ENCODE data around the gene ZFP36L2.
A peak's percentile ranks its signal among the peaks of the same experiment; 100 is the strongest.

Gene ZFP36L2

GRCh38 chr2:43241558-43241957, 15.2 kb upstream of the ZFP36L2 start:
- DNase-seq: no peak

- DNase-seq: no peak
Observed at GRCh38 chr2:43240766-43241150, 14.4 kb upstream of the ZFP36L2 start.

DNA sequence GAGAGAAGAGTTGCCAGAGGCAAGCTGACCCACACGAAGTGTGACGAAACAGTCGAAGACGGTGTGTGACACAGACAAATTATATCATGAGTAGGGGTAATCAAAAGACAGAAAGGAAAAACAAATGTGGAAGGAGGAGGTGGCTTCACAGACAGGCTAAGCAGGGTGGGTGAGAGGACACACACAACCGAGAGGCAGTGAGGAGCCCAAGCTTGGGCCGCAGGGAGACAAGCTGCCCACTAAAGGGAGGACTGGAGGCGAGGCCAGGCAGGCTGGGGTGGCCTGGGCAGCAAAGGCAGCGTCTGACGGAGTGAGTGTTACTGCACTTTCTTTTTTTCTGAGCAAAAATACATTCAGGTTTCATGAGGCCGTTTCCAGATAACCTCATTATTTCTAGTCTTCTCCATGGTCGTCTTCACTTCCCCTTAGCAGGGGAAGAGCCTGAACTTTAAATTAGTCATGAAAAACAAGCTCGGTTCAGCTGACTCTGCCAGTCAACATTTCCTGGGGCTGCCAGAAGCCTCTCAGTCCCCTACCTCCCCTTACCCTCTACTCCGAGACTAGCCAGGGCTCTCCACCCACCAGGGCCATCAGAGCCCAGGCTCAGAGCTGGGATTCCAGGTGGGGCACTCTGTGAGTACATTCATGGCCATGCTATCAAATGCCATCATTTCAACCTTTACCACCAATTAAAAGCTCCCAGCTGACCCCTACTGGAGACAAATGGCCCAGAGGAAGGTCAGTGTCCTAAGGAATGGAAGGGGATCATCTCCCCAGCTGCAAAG, 13.8 kb upstream of the ZFP36L2 start:
- peak; percentile 10 for DNase-seq

GRCh38 chr2:43238813-43239212, 12.4 kb upstream of the ZFP36L2 start:
- no peak for DNase-seq

GRCh38 chr2:43238176-43238575, 11.8 kb upstream of the ZFP36L2 start:
- DNase-seq: no peak

- DNase-seq: no peak
Observed at GRCh38 chr2:43233218-43234212, 7.1 kb upstream of the ZFP36L2 start.

- no peak for DNase-seq
Observed at GRCh38 chr2:43230951-43231827, 4.8 kb upstream of the ZFP36L2 start.

- peak; percentile 19 for DNase-seq
Observed at GRCh38 chr2:43230351-43230885, 4.0 kb upstream of the ZFP36L2 start.

GRCh38 chr2:43228756-43229659, 2.6 kb upstream of the ZFP36L2 start:
- DNase-seq: no peak

DNA sequence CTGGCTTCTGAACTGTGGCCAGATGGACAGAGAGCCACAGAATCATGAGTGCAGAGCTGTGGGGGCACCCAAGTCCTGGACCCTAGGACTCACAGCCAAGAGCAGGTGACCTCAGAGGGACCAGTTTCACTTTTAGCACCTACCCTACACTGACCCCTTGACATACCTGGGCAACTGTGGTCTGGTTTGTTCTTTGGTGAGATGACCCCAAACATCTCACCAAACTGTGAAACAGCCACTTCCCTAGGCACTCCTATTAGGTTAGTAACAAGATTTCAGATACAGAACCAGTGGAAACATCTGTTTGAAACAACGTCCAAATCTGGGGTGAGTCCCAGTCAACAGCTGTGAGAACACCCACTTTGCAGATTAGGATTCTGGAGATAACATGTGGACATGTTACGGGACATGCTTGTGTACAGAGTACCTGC, 1.9 kb upstream of the ZFP36L2 start:
- DNase-seq: no peak

- DNase-seq: no peak
Observed at GRCh38 chr2:43227830-43228281, 1.4 kb upstream of the ZFP36L2 start.

DNA sequence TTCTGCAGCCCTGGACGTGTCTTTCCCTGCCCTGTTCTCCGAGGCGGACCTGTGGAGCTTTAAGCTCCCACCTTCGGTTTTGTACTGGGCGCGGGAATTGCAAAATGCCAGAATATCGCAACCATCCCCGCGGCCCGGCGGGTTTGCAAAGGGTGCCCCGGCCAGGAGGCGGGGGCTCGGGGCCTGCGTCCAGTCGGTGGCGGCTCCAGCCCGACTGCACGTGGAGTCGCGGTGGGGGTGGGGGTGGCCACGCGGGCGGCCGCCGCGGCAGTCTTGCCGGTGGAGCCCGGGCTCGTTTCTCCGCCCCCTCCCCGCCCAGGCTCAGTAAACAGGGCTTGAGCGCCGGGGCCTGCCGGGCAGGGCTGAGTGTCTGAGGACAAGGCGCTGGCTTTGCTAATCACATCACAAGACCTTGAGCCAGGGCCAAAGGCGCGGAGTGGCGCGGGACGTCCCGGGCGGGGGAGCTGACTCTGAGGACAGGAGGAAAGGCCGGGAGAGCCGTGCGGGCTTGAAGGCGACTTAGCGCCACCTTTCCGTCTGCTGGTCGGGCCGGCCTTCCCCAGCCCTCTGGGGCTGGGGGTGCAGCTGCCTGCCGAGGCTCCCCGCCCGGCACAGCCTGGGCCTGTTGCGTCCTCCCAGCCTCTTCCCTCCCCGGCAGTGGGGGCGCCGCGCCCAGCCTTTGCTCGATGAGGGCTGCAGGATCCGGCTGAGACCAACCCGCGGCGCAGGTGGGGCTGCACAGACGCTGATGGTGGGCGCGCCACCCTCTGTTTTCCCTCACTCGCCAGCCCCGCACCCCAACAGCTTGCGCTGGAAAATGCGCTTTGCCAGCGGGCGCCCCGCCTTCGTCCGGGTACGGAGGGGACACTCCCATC, 786 bp upstream of the ZFP36L2 start:
- peak; percentile 87 for DNase-seq

DNA sequence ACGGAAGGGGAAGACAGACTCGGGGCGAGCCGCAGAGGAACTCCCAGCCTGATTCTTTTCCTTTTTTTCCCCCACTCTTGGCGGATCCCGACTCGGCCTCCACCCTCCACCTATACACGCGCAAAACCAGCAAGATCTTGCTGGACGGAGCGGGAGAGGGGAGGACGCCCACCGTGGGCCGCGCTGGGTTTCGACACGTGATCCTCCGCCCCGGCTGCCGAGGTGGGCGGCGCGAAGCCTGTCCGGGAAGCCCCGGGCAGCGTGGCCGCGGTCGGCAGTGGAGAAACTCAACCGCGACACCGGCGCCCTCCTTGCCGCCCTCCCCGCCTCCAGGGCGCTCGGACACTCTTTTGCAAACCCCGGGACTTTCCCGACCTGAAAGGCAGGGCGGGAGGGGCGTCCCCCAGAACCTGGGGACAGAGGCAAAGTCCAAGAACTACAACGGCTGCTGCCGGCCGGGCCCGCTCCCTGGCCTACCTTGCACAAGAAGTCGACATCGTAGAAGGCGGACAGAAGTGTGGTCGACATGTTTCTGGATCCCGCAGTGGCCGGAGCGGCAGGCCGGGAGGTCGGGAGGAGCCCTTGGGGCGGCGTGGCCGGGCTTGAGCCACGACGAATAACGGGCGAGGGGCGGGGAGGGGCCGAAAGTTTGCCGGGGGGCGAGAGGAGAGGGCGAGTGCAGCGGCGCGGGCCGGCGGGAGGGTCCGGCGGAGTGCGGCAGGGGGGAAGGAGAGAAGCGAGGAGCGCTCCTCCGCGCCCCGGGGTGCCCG, 433 bp downstream of the ZFP36L2 start:
- DNase-seq: peak; percentile 75

- DNase-seq: peak; percentile 75
Observed at GRCh38 chr2:43225093-43225787, 1.2 kb downstream of the ZFP36L2 start.

- no peak for DNase-seq
Observed at GRCh38 chr2:43224571-43225092, 1.8 kb downstream of the ZFP36L2 start.

DNA sequence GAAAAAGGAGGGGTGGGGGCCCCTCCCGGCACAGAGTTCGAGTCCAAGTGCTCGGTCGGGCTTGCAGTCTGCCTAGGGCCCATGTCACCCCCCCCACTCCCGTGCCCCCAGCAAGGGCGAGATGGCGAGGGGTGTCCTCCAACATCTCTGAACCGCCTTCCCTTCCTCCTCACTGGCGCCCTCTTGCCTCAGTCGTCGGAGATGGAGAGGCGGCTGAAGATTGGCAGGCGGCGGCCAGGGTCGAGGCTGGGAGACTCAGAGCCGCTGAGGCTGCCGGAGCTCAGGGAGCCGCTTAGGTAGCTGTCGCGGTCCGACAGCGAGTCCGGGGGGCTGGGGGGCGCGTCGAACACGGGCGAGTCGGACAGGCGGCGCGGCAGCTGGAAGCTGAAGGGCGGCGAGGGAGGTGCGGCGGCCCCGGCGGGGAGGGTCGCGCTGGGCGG, 2.3 kb downstream of the ZFP36L2 start:
- DNase-seq: peak; percentile 17

DNA sequence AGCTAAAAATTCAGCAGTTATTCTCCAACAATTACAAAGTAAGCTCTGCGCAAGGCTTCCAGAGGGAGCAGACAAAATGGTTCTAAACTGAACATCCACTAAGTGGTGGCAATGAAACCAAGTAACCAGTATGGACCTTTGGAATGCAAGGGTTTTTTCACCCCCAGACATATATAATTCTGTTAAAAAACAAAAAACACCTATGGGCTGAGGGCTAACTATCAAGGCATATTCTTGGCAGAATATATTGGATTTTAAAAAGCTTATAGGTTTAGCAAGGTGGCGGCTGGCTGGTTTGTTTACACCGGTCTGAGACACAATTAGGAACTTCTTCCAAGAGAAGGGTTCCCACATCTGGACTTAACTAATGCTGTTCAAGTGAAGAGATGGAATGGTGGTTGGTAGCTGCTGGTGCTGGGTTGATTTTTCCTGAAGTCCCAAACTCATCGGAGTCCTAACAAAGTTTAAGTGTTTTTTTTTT, 2.8 kb downstream of the ZFP36L2 start:
- DNase-seq: no peak

Data from DMS53 (cell line).